Glomerular visceral epithelial cell (primary cell): ENCODE data around the gene GPSM1.
"Not testable (repeated sequence)": the region's sequence is repeated elsewhere in the genome, so short reads cannot be mapped to it uniquely, and the experiment has no call there.

Experiments
- DNase-seq: peaks from one replicate; pipeline ENCODE4 v3.0.0-alpha.2; 2016; ENCODE audit errors: extremely low spot score

GPSM1 gene

GRCh38 chr9:136317695-136318094 lies 9.6 kb upstream of the GPSM1 start:
- no peak for DNase-seq

- DNase-seq, result no peak
These were observed 9.1 kb upstream of the GPSM1 start for GRCh38 chr9:136318111-136318775.

- no peak for DNase-seq
These were observed 8.5 kb upstream of the GPSM1 start for GRCh38 chr9:136318776-136319241.

- not testable (repeated sequence) for DNase-seq
These were observed 8.1 kb upstream of the GPSM1 start for GRCh38 chr9:136319244-136319643.

GRCh38 chr9:136319955-136320354 lies 7.4 kb upstream of the GPSM1 start:
- not testable (repeated sequence) for DNase-seq

- not testable (repeated sequence) for DNase-seq
These were observed 6.4 kb upstream of the GPSM1 start for GRCh38 chr9:136320972-136321371.

GRCh38 chr9:136321561-136321960 lies 5.8 kb upstream of the GPSM1 start:
- DNase-seq, result no peak

GRCh38 chr9:136322756-136323330 lies 4.5 kb upstream of the GPSM1 start:
- no peak for DNase-seq

GRCh38 chr9:136323371-136323789 lies 4.0 kb upstream of the GPSM1 start:
- no peak for DNase-seq

GRCh38 chr9:136324501-136325300 lies 2.6 kb upstream of the GPSM1 start:
- DNase-seq, result no peak

- no peak for DNase-seq
These were observed 2.0 kb upstream of the GPSM1 start for GRCh38 chr9:136325358-136325757.

GRCh38 chr9:136326061-136326760 lies 1.1 kb upstream of the GPSM1 start:
- DNase-seq, result no peak

GRCh38 chr9:136326761-136327303 lies 507 bp upstream of the GPSM1 start:
- no peak for DNase-seq

GRCh38 chr9:136328011-136328621 lies 777 bp downstream of the GPSM1 start:
- DNase-seq, result peak; percentile 25

GRCh38 chr9:136328622-136329041 lies 1.3 kb downstream of the GPSM1 start:
- DNase-seq, result no peak

- DNase-seq, result no peak
These were observed 1.9 kb downstream of the GPSM1 start for GRCh38 chr9:136329211-136329627.

GRCh38 chr9:136329636-136330405 lies 2.5 kb downstream of the GPSM1 start:
- DNase-seq, result no peak

- no peak for DNase-seq
These were observed 3.2 kb downstream of the GPSM1 start for GRCh38 chr9:136330406-136330990.

- no peak for DNase-seq
These were observed 3.7 kb downstream of the GPSM1 start for GRCh38 chr9:136331030-136331429.
